ENCODE measurements around the gene LRRFIP1.
"Not testable (repeated sequence)": the region's sequence is repeated elsewhere in the genome, so short reads cannot be mapped to it uniquely, and the experiment has no call there.

The LRRFIP1 gene

GRCh38 chr2:237686659-237687136 is 59.3 kb downstream of the LRRFIP1 start:
- Histone ChIP-seq H3K9me3 (ENCODE audit: insufficient read depth, low read depth, low read length) (peaks cover 5% of the 10 kb centered on the region; the same call in 1 of the 2 replicates), H3K36me3 (ENCODE audit: insufficient read depth, low read depth, low read length) (peaks cover 11% of the 10 kb centered on the region), H3K27me3 (ENCODE audit: insufficient read depth, low read length) (no peaks in the 10 kb centered on the region), H3K27ac (ENCODE audit: low read length) (no peak overlapping the region), H3K4me3 (ENCODE audit: low read length) (no peak overlapping the region), H3K4me1 (ENCODE audit: insufficient read depth, low read length) (no peaks in the 10 kb centered on the region), H3K9ac (ENCODE audit: low read depth, low read length) (no peak overlapping the region)

DNA sequence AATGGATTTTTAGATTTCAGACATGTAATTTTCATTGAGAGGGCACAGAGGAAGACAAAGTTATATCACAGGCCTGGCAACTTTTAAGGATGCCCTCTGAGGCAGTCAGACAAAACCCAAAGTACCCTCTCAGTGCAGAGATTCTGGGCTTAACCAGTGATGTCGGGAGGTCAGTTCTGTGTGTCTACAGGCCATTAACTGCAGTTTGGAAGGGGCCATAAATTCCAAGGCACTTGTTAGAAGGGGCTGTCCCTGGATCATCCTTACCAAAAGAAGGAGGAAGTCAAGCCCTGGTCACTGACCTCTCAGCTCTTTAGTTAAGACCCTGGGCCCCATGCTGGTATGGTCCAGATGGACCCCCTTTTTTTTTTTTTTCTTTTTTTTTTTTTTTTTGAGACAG is 60.7 kb downstream of the LRRFIP1 start:
- peaks cover 2% of the 10 kb centered on the region; the same call in 1 of the 2 replicates for H3K4me1 ChIP-seq (ENCODE audit: insufficient read depth, low read length)
- peaks cover 7% of the 10 kb centered on the region for H3K36me3 ChIP-seq (ENCODE audit: insufficient read depth, low read depth, low read length)
- H3K27ac ChIP-seq (ENCODE audit: low read length) = no peak overlapping the region
- no peak overlapping the region for H3K9ac ChIP-seq (ENCODE audit: low read depth, low read length)
- peaks cover 5% of the 10 kb centered on the region; the same call in 1 of the 2 replicates for H3K9me3 ChIP-seq (ENCODE audit: insufficient read depth, low read depth, low read length)
- no peak overlapping the region for H3K4me3 ChIP-seq (ENCODE audit: low read length)
- H3K27me3 ChIP-seq (ENCODE audit: insufficient read depth, low read length) = peaks cover 5% of the 10 kb centered on the region

- not testable (repeated sequence) for H3K4me1 ChIP-seq (ENCODE audit: insufficient read depth, low read length); H3K4me3 ChIP-seq (ENCODE audit: low read length); H3K9ac ChIP-seq (ENCODE audit: low read depth, low read length); H3K27me3 ChIP-seq (ENCODE audit: insufficient read depth, low read length); H3K9me3 ChIP-seq (ENCODE audit: insufficient read depth, low read depth, low read length); H3K27ac ChIP-seq (ENCODE audit: low read length); H3K36me3 ChIP-seq (ENCODE audit: insufficient read depth, low read depth, low read length)
Measured at GRCh38 chr2:237688541-237688940, 61.2 kb downstream of the LRRFIP1 start.

GRCh38 chr2:237689336-237690131 is 62.1 kb downstream of the LRRFIP1 start:
- peaks cover 19% of the 10 kb centered on the region for H3K27me3 ChIP-seq (ENCODE audit: insufficient read depth, low read length)
- H3K4me1 ChIP-seq (ENCODE audit: insufficient read depth, low read length) = peaks cover 16% of the 10 kb centered on the region
- no peak overlapping the region for H3K27ac ChIP-seq (ENCODE audit: low read length)
- peaks cover 5% of the 10 kb centered on the region; the same call in 1 of the 2 replicates for H3K9me3 ChIP-seq (ENCODE audit: insufficient read depth, low read depth, low read length)
- H3K36me3 ChIP-seq (ENCODE audit: insufficient read depth, low read depth, low read length) = peaks cover 3% of the 10 kb centered on the region
- H3K9ac ChIP-seq (ENCODE audit: low read depth, low read length) = no peak overlapping the region
- H3K4me3 ChIP-seq (ENCODE audit: low read length) = no peak overlapping the region

DNA sequence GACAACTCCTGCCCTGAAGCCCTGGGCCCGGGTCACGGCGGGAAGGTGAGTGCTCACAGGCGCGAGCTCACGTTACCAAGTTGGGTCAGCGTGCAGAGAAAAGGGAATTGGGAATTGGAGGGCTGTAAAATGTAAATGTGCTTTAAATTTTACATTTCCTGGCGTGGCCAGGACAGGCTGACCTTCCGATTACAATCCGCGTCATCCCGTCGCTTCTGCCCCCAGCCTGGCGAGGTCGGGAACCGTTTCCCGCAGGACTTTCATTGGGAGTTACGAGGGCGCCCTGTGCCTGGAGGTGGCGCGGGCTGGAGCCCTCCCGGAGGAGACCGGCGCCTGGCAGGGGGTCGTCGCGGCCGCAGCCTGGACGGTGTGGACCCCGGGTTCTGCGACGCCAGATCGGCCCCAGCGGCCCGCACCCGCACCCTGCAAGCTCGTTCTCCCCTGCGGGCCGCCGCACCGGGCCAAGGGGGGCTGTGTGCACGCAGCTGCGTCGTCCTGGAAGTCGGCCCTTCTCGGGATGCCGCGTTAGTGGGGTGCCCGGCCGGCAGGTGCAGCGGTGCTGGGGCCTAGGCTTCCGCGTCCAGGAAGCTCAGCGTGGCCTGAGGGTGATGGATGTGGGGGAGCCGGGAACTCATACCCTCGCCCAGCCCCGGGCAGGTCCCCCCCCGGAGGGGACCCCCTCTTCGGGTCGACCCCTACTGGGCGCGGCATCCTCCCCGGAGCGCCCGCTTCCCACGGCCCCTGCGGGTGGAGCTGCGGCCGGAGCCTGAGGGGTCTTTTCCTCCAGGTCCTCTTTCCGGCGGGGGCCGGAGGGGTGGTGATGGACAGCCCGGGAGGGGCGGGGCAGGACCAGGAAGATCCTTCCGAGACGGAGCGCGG is 63.9 kb downstream of the LRRFIP1 start:
- H3K36me3 ChIP-seq (ENCODE audit: insufficient read depth, low read depth, low read length) = no peaks in the 10 kb centered on the region
- no peak overlapping the region for H3K27ac ChIP-seq (ENCODE audit: low read length)
- peaks cover 23% of the 10 kb centered on the region for H3K27me3 ChIP-seq (ENCODE audit: insufficient read depth, low read length)
- peak overlapping the region; percentile 59; the same call in 1 of the 2 replicates for H3K9ac ChIP-seq (ENCODE audit: low read depth, low read length)
- H3K9me3 ChIP-seq (ENCODE audit: insufficient read depth, low read depth, low read length) = no peaks in the 10 kb centered on the region
- peak overlapping the region; percentile 78 for H3K4me3 ChIP-seq (ENCODE audit: low read length)
- peaks cover 23% of the 10 kb centered on the region for H3K4me1 ChIP-seq (ENCODE audit: insufficient read depth, low read length)

- Histone ChIP-seq H3K4me1 (ENCODE audit: insufficient read depth, low read length) (peaks cover 24% of the 10 kb centered on the region), H3K4me3 (ENCODE audit: low read length) (peak overlapping the region; percentile 75), H3K9ac (ENCODE audit: low read depth, low read length) (peak overlapping the region; percentile 78; the same call in 1 of the 2 replicates), H3K36me3 (ENCODE audit: insufficient read depth, low read depth, low read length) (no peaks in the 10 kb centered on the region), H3K27me3 (ENCODE audit: insufficient read depth, low read length) (peaks cover 23% of the 10 kb centered on the region), H3K27ac (ENCODE audit: low read length) (no peak overlapping the region), H3K9me3 (ENCODE audit: insufficient read depth, low read depth, low read length) (no peaks in the 10 kb centered on the region)
Measured at GRCh38 chr2:237691908-237692600, 64.7 kb downstream of the LRRFIP1 start.

DNA sequence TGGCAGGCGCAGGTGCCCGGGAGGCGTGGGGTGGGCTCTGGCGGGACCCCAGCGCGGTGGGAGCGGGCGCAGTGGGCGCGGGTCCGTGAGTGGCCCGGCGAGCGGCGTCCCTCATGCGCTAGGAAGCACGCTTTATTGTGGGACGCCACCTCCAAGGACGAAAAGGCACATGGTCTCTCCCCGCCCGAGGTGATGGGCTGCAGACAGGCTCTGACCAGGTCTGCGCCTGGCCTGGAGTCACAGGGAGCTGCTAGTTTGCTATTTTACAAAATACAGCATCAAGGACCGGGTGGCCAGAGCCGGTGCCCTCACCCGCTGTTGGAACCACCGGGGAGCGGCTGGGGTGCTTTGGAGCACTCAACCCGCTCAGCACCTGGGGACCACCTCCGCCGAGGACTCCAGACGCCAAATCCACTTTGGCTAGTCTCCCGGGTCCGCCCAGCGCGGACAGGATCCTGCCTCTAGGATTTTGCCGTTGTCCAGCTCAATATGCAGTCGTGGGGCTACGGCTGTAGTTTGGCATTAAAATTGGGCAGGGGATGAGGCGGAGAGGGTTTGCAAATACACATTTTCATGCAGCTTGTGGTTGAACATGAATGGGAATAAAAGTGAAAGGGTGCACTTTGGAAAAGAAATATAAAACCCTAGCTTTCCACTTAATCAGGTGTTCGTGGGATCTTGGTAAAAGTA is 65.4 kb downstream of the LRRFIP1 start:
- no peaks in the 10 kb centered on the region for H3K9me3 ChIP-seq (ENCODE audit: insufficient read depth, low read depth, low read length)
- H3K27me3 ChIP-seq (ENCODE audit: insufficient read depth, low read length) = peaks cover 23% of the 10 kb centered on the region
- peak overlapping the region; percentile 78; the same call in 1 of the 2 replicates for H3K9ac ChIP-seq (ENCODE audit: low read depth, low read length)
- no peak overlapping the region for H3K27ac ChIP-seq (ENCODE audit: low read length)
- peak overlapping the region; percentile 75 for H3K4me3 ChIP-seq (ENCODE audit: low read length)
- peaks cover 30% of the 10 kb centered on the region for H3K4me1 ChIP-seq (ENCODE audit: insufficient read depth, low read length)
- no peaks in the 10 kb centered on the region for H3K36me3 ChIP-seq (ENCODE audit: insufficient read depth, low read depth, low read length)

DNA sequence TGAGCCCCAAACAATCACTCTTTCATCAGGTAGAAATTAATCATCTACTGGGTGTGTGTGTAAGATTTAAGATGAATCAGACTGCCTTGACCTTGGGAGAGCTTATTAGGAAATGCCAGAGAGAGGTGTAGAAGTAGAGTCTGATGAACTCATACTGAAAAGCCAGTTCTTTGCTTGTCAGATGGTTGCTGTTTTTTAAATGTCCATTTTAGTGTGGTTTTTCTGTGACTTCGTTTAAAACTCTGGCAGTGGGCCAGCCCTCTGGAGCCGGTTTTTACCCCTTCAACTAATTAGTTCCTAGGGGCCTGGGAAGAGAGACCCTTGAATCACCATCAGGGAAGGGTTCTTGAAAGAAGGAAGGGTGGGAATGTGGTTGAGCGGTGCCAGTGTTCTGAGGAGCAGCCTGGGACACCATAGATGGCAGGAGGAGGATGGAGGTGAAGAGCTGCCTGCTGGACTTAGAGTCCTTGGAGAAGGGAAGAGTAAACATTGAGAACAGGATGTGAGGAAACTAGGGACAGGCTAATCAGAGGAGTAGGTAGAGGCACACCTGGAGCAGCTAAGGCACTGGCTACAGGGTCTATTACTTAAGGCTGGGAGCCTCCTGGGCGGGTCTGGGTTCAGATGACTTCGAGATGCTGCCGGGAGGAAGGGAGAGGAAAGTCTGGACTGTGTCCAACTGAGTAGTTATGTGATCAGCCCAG is 66.1 kb downstream of the LRRFIP1 start:
- Histone ChIP-seq H3K4me3 (ENCODE audit: low read length) (peak overlapping the region; percentile 75), H3K27ac (ENCODE audit: low read length) (no peak overlapping the region), H3K27me3 (ENCODE audit: insufficient read depth, low read length) (peaks cover 23% of the 10 kb centered on the region), H3K9ac (ENCODE audit: low read depth, low read length) (peak overlapping the region; percentile 78; the same call in 1 of the 2 replicates), H3K4me1 (ENCODE audit: insufficient read depth, low read length) (peaks cover 33% of the 10 kb centered on the region), H3K36me3 (ENCODE audit: insufficient read depth, low read depth, low read length) (no peaks in the 10 kb centered on the region), H3K9me3 (ENCODE audit: insufficient read depth, low read depth, low read length) (no peaks in the 10 kb centered on the region)

DNA sequence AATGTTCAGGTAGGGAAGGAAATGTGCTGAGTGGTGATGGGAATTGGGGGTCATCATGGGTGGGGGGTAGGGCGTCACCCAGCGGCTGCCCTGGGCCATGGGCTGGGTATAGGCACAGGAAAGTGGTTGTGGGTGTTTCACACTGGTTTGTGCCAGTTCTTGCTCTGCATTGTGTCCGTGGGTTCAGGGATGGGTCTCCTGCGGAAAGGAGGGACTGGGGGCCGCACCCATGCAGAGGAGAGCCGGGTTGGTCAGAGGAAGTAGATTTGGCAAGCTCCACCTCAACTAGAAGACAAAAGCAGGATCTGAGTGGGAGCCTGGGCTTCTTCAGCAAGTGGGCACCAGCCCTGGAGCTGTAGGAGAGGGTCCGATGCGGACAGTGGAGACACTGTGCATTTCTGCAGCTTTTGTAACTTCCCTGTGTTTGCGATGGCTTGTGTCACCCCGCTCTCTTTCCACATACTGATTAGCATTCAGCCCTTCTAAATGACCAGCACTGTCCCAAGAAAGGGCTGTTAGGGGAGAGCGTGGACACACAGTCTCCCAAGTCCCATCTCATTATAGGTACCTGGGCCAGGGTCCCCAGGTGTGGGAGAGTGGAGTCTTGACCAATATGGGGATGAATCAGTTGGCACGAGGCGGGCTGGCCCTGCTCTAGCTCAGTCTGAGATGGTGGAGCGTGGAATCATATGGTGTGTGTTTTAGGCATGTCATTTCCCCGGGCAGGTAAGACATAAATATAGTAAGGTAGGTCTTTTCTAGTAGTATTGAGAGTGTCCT is 67.2 kb downstream of the LRRFIP1 start:
- Histone ChIP-seq H3K27ac (ENCODE audit: low read length) (no peak overlapping the region), H3K4me3 (ENCODE audit: low read length) (no peak overlapping the region)

GRCh38 chr2:237695201-237695780 is 67.9 kb downstream of the LRRFIP1 start:
- Histone ChIP-seq H3K27ac (ENCODE audit: low read length) (no peak overlapping the region), H3K4me3 (ENCODE audit: low read length) (no peak overlapping the region), H3K9ac (ENCODE audit: low read depth, low read length) (no peak overlapping the region), H3K9me3 (ENCODE audit: insufficient read depth, low read depth, low read length) (no peaks in the 10 kb centered on the region), H3K36me3 (ENCODE audit: insufficient read depth, low read depth, low read length) (no peaks in the 10 kb centered on the region), H3K27me3 (ENCODE audit: insufficient read depth, low read length) (peaks cover 23% of the 10 kb centered on the region), H3K4me1 (ENCODE audit: insufficient read depth, low read length) (peaks cover 39% of the 10 kb centered on the region)

More for the DNA sequence above, 67.2 kb downstream of the LRRFIP1 start:
- Histone ChIP-seq H3K4me1 (ENCODE audit: insufficient read depth, low read length) (peaks cover 33% of the 10 kb centered on the region), H3K9ac (ENCODE audit: low read depth, low read length) (no peak overlapping the region), H3K9me3 (ENCODE audit: insufficient read depth, low read depth, low read length) (no peaks in the 10 kb centered on the region), H3K27me3 (ENCODE audit: insufficient read depth, low read length) (peaks cover 23% of the 10 kb centered on the region), H3K36me3 (ENCODE audit: insufficient read depth, low read depth, low read length) (no peaks in the 10 kb centered on the region)

Measured in iPS-20b (cell line).